Upper lobe of left lung (tissue), 6 donors: ENCODE data around the gene THOP1. TPM values are rescaled to one million over a fixed set of nuclear protein-coding genes. Genes with fewer than 3 reads are reported as not detected.

Source experiments
- ATAC-seq, 2 donors: fragments of 200-7000 bp; cut with Tn5 transposase; one replicate each; pipeline ENCODE4 v1.9.1; 2022; ENCODE audit warnings: mild to moderate bottlenecking in 2 of 2, moderate library complexity in 2 of 2; ENCODE audit not compliant: low FRiP score in 2 of 2
- DNase-seq, 2 donors: peaks; one replicate each; pipeline ENCODE4 v3.0.0-alpha.2; 2019 to 2020
- H3K27ac ChIP-seq, 4 donors: fragments of 200-600 bp; sonication (generic); one replicate each; pipeline ENCODE4 v1.5.1; 2016 to 2019
- H3K27me3 ChIP-seq, 4 donors: fragments of 200-600 bp; sonication (generic); one replicate each; pipeline ENCODE4 v1.5.1; 2017 to 2019
- H3K36me3 ChIP-seq, 4 donors: fragments of 200-600 bp; sonication (generic); one replicate each; pipeline ENCODE4 v1.5.1; 2016 to 2019
- H3K4me1 ChIP-seq, 4 donors: fragments of 200-600 bp; sonication (generic); one replicate each; pipeline ENCODE4 v1.5.1; 2018 to 2019
- H3K4me3 ChIP-seq, 4 donors: fragments of 200-600 bp; sonication (generic); one replicate each; pipeline ENCODE4 v1.5.1; 2017 to 2019; ENCODE audit warnings: mild to moderate bottlenecking in 2 of 4, moderate library complexity in 1 of 4
- H3K9me3 ChIP-seq, 4 donors: fragments of 200-600 bp; sonication (generic); one replicate each; pipeline ENCODE4 v1.5.1; 2018 to 2019
- CTCF ChIP-seq, 6 experiments: fragments of 450-650 bp in 4 of 6; fragments of 200-600 bp in 2 of 6; sonication (generic) in 2 of 6; IDR thresholded peaks; one replicate each; pipeline ENCODE4 v1.5.1; 2016 to 2019; ENCODE audit warnings: antibody characterized with exemption in 6 of 6
- EP300 ChIP-seq, 4 donors: sonication (generic); formaldehyde crosslinking; IDR thresholded peaks; one replicate each; pipeline ENCODE4 v1.5.1; 2017; ENCODE audit warnings: antibody characterized with exemption in 4 of 4, control low read depth in 2 of 4
- POLR2A ChIP-seq, 4 donors: fragments of 450-650 bp; IDR thresholded peaks; one replicate each; pipeline ENCODE4 v1.5.1; 2016 to 2017; ENCODE audit warnings: antibody characterized with exemption in 4 of 4, mild to moderate bottlenecking in 2 of 4
- POLR2AphosphoS5 ChIP-seq, 2 donors: sonication (generic); formaldehyde crosslinking; IDR thresholded peaks; one replicate each; pipeline ENCODE4 v1.5.1; 2017; ENCODE audit warnings: antibody characterized with exemption in 2 of 2
- WGBS, 2 donors: methylation state at CpG; one replicate each; pipeline ENCODE4 v1.1.5; 2017 to 2018; 5-methylcytosine and 5-hydroxymethylcytosine counted together
- total RNA-seq, 6 donors: library from RNA; depleted of rRNA in 4 of 6; stranded (reverse); fragments of >200 nt in 4 of 6; gene quantifications; one replicate each; pipeline versions ENCODE4 v1.1.0 to v1.2.1, GENCODE V29; 2016 to 2021
- donor health status: DM: no; HTN: no; CAD: no; lungs with moderate emphysema.
- donor health status: DM: no; HTN: yes; CAD: no; lungs with severe emphysema.

The THOP1 gene
- total RNA-seq, 6 donors from 2014 or later: 28.7 to 62.3 (median 43.1) TPM

GRCh38 chr19:2779121-2779740 lies 6.1 kb upstream of the THOP1 start:
- H3K36me3 ChIP-seq: peaks cover 0 to 8% (median 2%) of the 10 kb centered on the region in 4 donors
- ATAC-seq: no peak
- no peak overlapping the region for H3K4me3 ChIP-seq
- DNase-seq: no peak
- peaks cover 37 to 62% (median 47%) of the 10 kb centered on the region in 4 donors for H3K4me1 ChIP-seq
- no peaks in the 10 kb centered on the region for H3K27me3 ChIP-seq
- no peak overlapping the region for H3K27ac ChIP-seq
- H3K9me3 ChIP-seq: no peaks in the 10 kb centered on the region
- TF ChIP-seq EP300 (IDR thresholded peaks at IDR 0.05) (no peak), CTCF (IDR thresholded peaks at IDR 0.05) (no peak), POLR2A (IDR thresholded peaks at IDR 0.05) (no peak), POLR2AphosphoS5 (IDR thresholded peaks at IDR 0.05) (no peak)
- 85 to 94% methylated on average over 10 to 13 of the region's 14 CpGs for WGBS, 2 donors

- H3K27me3 ChIP-seq: no peaks in the 10 kb centered on the region
- H3K4me1 ChIP-seq: peaks cover 35 to 62% (median 43%) of the 10 kb centered on the region in 4 donors
- H3K27ac ChIP-seq: no peak overlapping the region
These were observed 5.0 kb upstream of the THOP1 start for GRCh38 chr19:2780284-2780683.

GRCh38 chr19:2782329-2782935 lies 2.9 kb upstream of the THOP1 start:
- ATAC-seq: no peak
- H3K27me3 ChIP-seq: no peaks in the 10 kb centered on the region
- TF ChIP-seq CTCF (IDR thresholded peaks at IDR 0.05) (no peak), POLR2A (IDR thresholded peaks at IDR 0.05) (no peak), EP300 (IDR thresholded peaks at IDR 0.05) (no peak), POLR2AphosphoS5 (IDR thresholded peaks at IDR 0.05) (no peak)
- peak overlapping the region; percentile 48 to 97 (median 84) for H3K4me3 ChIP-seq
- peaks cover 0 to 8% (median 2%) of the 10 kb centered on the region in 4 donors for H3K36me3 ChIP-seq
- H3K9me3 ChIP-seq: no peaks in the 10 kb centered on the region
- DNase-seq: no peak
- 2 to 5% methylated on average over 17 to 24 of the region's 24 CpGs for WGBS, 2 donors
- H3K4me1 ChIP-seq: peaks cover 36 to 59% (median 46%) of the 10 kb centered on the region in 4 donors
- peak overlapping the region; percentile 87 to 97 (median 90) for H3K27ac ChIP-seq

More at GRCh38 chr19:2780284-2780683, 5.0 kb upstream of the THOP1 start:
- ATAC-seq (no peak), DNase-seq (no peak)
- H3K36me3 ChIP-seq: peaks cover 0 to 8% (median 2%) of the 10 kb centered on the region in 4 donors
- no peak overlapping the region for H3K4me3 ChIP-seq
- no peaks in the 10 kb centered on the region for H3K9me3 ChIP-seq
- TF ChIP-seq CTCF (IDR thresholded peaks at IDR 0.05): no peak
- TF ChIP-seq POLR2AphosphoS5 (IDR thresholded peaks at IDR 0.05): no peak
- TF ChIP-seq POLR2A (IDR thresholded peaks at IDR 0.05): no peak
- TF ChIP-seq EP300 (IDR thresholded peaks at IDR 0.05): no peak
- WGBS, 2 donors: 80 to 88% methylated on average over 7 of the region's 7 CpGs

- H3K4me3 ChIP-seq: peak within 1 kb of the TSS; percentile 48 to 97 (median 84)
- peak; percentile 51 to 86 (median 71) for TF ChIP-seq CTCF (IDR thresholded peaks at IDR 0.05)
- no peak for TF ChIP-seq EP300 (IDR thresholded peaks at IDR 0.05)
- peak; percentile 87 to 92 for TF ChIP-seq POLR2AphosphoS5 (IDR thresholded peaks at IDR 0.05)
- peak; percentile 45 to 86 (median 64) for TF ChIP-seq POLR2A (IDR thresholded peaks at IDR 0.05)
- peak; percentile 93 to 95 for ATAC-seq
- H3K4me1 ChIP-seq: peaks cover 36 to 59% (median 46%) of the 10 kb centered on the region in 4 donors
- H3K36me3 ChIP-seq: peaks cover 0 to 8% (median 2%) of the 10 kb centered on the region in 4 donors
- H3K27ac ChIP-seq: peak within 1 kb of the TSS; percentile 87 to 97 (median 90)
- DNase-seq: peak; percentile 96 to 99
- no peaks in the 10 kb centered on the region for H3K27me3 ChIP-seq
- WGBS, 2 donors: 0 to 1% methylated on average over 12 to 44 of the region's 68 CpGs
- no peaks in the 10 kb centered on the region for H3K9me3 ChIP-seq
These were observed 2.1 kb upstream of the THOP1 start, which contains the start of gene SGTA for GRCh38 chr19:2782936-2783780. SGTA (minus strand) TSS chr19:2783273; CDS start chr19:2769068, 14,205 bp downstream.
